ENCODE data around the gene HS1BP3.

DNA sequence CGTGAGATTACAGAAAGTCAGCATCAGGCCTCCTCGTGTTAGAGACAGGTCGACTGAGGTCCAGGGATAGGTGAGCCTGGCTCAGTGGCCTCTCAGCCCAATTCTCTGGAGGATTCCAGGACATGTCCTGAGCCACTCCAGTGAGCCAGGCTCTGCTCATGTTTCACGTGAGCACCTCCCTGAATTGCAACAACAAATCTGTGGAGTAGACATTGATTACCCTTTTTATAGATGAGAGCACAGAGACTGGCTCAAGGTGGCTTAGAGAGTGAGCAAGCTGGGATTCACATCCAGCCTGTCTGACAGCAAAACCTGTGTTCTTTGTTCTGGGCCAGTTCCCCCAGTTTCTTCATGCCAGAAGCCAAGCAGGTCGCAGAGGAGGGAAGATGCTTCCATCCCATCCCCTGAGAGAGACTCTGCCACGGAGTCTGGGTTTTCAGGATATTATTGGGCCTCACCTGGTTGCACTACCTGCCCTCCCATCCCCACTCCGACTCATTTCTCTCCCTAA, 46.4 kb downstream of the HS1BP3 start:
- TF ChIP-seq, protein P1, sequence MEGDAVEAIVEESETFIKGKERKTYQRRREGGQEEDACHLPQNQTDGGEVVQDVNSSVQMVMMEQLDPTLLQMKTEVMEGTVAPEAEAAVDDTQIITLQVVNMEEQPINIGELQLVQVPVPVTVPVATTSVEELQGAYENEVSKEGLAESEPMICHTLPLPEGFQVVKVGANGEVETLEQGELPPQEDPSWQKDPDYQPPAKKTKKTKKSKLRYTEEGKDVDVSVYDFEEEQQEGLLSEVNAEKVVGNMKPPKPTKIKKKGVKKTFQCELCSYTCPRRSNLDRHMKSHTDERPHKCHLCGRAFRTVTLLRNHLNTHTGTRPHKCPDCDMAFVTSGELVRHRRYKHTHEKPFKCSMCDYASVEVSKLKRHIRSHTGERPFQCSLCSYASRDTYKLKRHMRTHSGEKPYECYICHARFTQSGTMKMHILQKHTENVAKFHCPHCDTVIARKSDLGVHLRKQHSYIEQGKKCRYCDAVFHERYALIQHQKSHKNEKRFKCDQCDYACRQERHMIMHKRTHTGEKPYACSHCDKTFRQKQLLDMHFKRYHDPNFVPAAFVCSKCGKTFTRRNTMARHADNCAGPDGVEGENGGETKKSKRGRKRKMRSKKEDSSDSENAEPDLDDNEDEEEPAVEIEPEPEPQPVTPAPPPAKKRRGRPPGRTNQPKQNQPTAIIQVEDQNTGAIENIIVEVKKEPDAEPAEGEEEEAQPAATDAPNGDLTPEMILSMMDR (IDR thresholded peaks at IDR 0.05), result no peak
- TF ChIP-seq RFX5 (IDR thresholded peaks at IDR 0.05), result no peak
- no peak for TF ChIP-seq TFCP2L1 (CRISPR knock-in tag; IDR thresholded peaks at IDR 0.05)
- TF ChIP-seq SREBF2 (IDR thresholded peaks at IDR 0.05), result no peak
- TF ChIP-seq MYC (IDR thresholded peaks at IDR 0.05; ENCODE audit: borderline replicate concordance, low read length), result no peak
- no peak for TF ChIP-seq CHD4 (IDR thresholded peaks at IDR 0.05; ENCODE audit: borderline replicate concordance)
- TF ChIP-seq MAZ (IDR thresholded peaks at IDR 0.05; ENCODE audit: borderline replicate concordance, low read depth, low read length), result no peak
- no peak for TF ChIP-seq HMGXB4 (CRISPR knock-in tag; IDR thresholded peaks at IDR 0.05; ENCODE audit: borderline replicate concordance)
- TF ChIP-seq POLR2A (IDR thresholded peaks at IDR 0.05; ENCODE audit: low read length), result no peak

All from A549 (cell line).